Memory B cell (primary cell): ENCODE data around the gene P2RX1.

ENCODE experiments used
- ATAC-seq: fragments of 150-1000 bp; cut with Tn5 transposase; 2 replicates; pipeline ENCODE4 v1.10.0; 2021; ENCODE audit warnings: low read depth, mild to moderate bottlenecking, moderate library complexity
- DNase-seq, 2 donors: peaks; one replicate each; pipeline ENCODE4 v3.0.0; 2022; ENCODE audit warnings: low spot score in 2 of 2
- H3K27ac Mint-ChIP-seq: one replicate; pipeline ENCODE4 v1.8.0; 2022; ENCODE audit warnings: mild to moderate bottlenecking, moderate library complexity, mixed read lengths
- H3K27me3 Mint-ChIP-seq: one replicate; pipeline ENCODE4 v1.8.0; 2022; ENCODE audit warnings: mixed read lengths
- H3K36me3 Mint-ChIP-seq: one replicate; pipeline ENCODE4 v1.8.0; 2022; ENCODE audit warnings: mild to moderate bottlenecking, mixed read lengths
- H3K4me1 Mint-ChIP-seq: one replicate; pipeline ENCODE4 v1.8.0; 2022; ENCODE audit warnings: mixed read lengths
- H3K4me3 Mint-ChIP-seq: one replicate; pipeline ENCODE4 v1.8.0; 2022; ENCODE audit warnings: mild to moderate bottlenecking, moderate library complexity, mixed read lengths
- H3K9me3 Mint-ChIP-seq: one replicate; pipeline ENCODE4 v1.8.0; 2022; ENCODE audit warnings: mixed read lengths

P2RX1 gene

GRCh38 chr17:3912827-3913226 is 3.4 kb downstream of the P2RX1 start:
- ATAC-seq (no peak), DNase-seq (no peak)
- Mint-ChIP-seq H3K27me3 (no peaks in the 10 kb centered on the region), H3K4me1 (peaks cover 56% of the 10 kb centered on the region), H3K27ac (peak overlapping the region; percentile 97), H3K36me3 (no peaks in the 10 kb centered on the region), H3K4me3 (no peak overlapping the region), H3K9me3 (no peaks in the 10 kb centered on the region)

- DNase-seq (peak; percentile 71 to 88), ATAC-seq (peak; percentile 75)
- Mint-ChIP-seq H3K9me3 (no peaks in the 10 kb centered on the region), H3K36me3 (no peaks in the 10 kb centered on the region), H3K27me3 (no peaks in the 10 kb centered on the region), H3K27ac (peak overlapping the region; percentile 97), H3K4me3 (peak overlapping the region; percentile 55), H3K4me1 (peaks cover 50% of the 10 kb centered on the region)
These were observed 4.8 kb downstream of the P2RX1 start for GRCh38 chr17:3911271-3912053.

- ATAC-seq (no peak), DNase-seq (no peak)
- peak overlapping the region; percentile 61 for H3K4me3 Mint-ChIP-seq
These were observed 5.6 kb downstream of the P2RX1 start for GRCh38 chr17:3910420-3911270.

GRCh38 chr17:3909257-3909656 is 7.0 kb downstream of the P2RX1 start:
- Mint-ChIP-seq H3K4me3 (no peak overlapping the region), H3K36me3 (no peaks in the 10 kb centered on the region), H3K4me1 (peaks cover 40% of the 10 kb centered on the region), H3K9me3 (no peaks in the 10 kb centered on the region), H3K27ac (peak overlapping the region; percentile 97), H3K27me3 (no peaks in the 10 kb centered on the region)
- ATAC-seq (no peak), DNase-seq (no peak)

More at GRCh38 chr17:3910420-3911270, 5.6 kb downstream of the P2RX1 start:
- H3K27ac Mint-ChIP-seq = peak overlapping the region; percentile 97
- H3K9me3 Mint-ChIP-seq = no peaks in the 10 kb centered on the region
- H3K27me3 Mint-ChIP-seq = no peaks in the 10 kb centered on the region
- H3K36me3 Mint-ChIP-seq = no peaks in the 10 kb centered on the region
- peaks cover 42% of the 10 kb centered on the region for H3K4me1 Mint-ChIP-seq

- Mint-ChIP-seq H3K27me3 (no peaks in the 10 kb centered on the region), H3K9me3 (no peaks in the 10 kb centered on the region), H3K27ac (peak overlapping the region; percentile 97), H3K4me1 (peaks cover 30% of the 10 kb centered on the region), H3K36me3 (no peaks in the 10 kb centered on the region), H3K4me3 (no peak overlapping the region)
- no peak for DNase-seq
- no peak for ATAC-seq
These were observed 8.6 kb downstream of the P2RX1 start for GRCh38 chr17:3907483-3908216.

GRCh38 chr17:3906881-3907280 is 9.4 kb downstream of the P2RX1 start:
- ATAC-seq (no peak), DNase-seq (no peak)
- Mint-ChIP-seq H3K4me3 (no peak overlapping the region), H3K4me1 (peaks cover 26% of the 10 kb centered on the region), H3K9me3 (no peaks in the 10 kb centered on the region), H3K36me3 (no peaks in the 10 kb centered on the region), H3K27me3 (no peaks in the 10 kb centered on the region), H3K27ac (no peak overlapping the region)

GRCh38 chr17:3905017-3905520 is 11.2 kb downstream of the P2RX1 start:
- peak; percentile 66 for ATAC-seq
- Mint-ChIP-seq H3K27me3 (no peaks in the 10 kb centered on the region), H3K9me3 (no peaks in the 10 kb centered on the region), H3K4me1 (peaks cover 10% of the 10 kb centered on the region), H3K4me3 (no peak overlapping the region), H3K27ac (no peak overlapping the region), H3K36me3 (no peaks in the 10 kb centered on the region)
- peak in 1 of 2 donors; percentile 56 for DNase-seq

- Mint-ChIP-seq H3K36me3 (no peaks in the 10 kb centered on the region), H3K9me3 (no peaks in the 10 kb centered on the region), H3K27ac (no peak overlapping the region), H3K27me3 (no peaks in the 10 kb centered on the region), H3K4me3 (peak overlapping the region; percentile 14), H3K4me1 (peaks cover 10% of the 10 kb centered on the region)
- DNase-seq (peak in 1 of 2 donors; percentile 46), ATAC-seq (peak; percentile 68)
These were observed 11.8 kb downstream of the P2RX1 start for GRCh38 chr17:3904501-3904900.

- H3K4me1 Mint-ChIP-seq = peaks cover 10% of the 10 kb centered on the region
- H3K36me3 Mint-ChIP-seq = no peaks in the 10 kb centered on the region
- H3K27me3 Mint-ChIP-seq = no peaks in the 10 kb centered on the region
- DNase-seq (no peak), ATAC-seq (no peak)
- H3K27ac Mint-ChIP-seq = peak overlapping the region; percentile 45
- no peaks in the 10 kb centered on the region for H3K9me3 Mint-ChIP-seq
- H3K4me3 Mint-ChIP-seq = no peak overlapping the region
These were observed 12.4 kb downstream of the P2RX1 start for GRCh38 chr17:3903881-3904290.

- Mint-ChIP-seq H3K4me1 (peaks cover 11% of the 10 kb centered on the region), H3K9me3 (no peaks in the 10 kb centered on the region), H3K36me3 (no peaks in the 10 kb centered on the region), H3K4me3 (no peak overlapping the region), H3K27ac (peak overlapping the region; percentile 45), H3K27me3 (no peaks in the 10 kb centered on the region)
- no peak for DNase-seq
- no peak for ATAC-seq
These were observed 13.0 kb downstream of the P2RX1 start for GRCh38 chr17:3903051-3903825.

- no peak for DNase-seq
- Mint-ChIP-seq H3K4me1 (peaks cover 9% of the 10 kb centered on the region), H3K4me3 (no peak overlapping the region), H3K36me3 (no peaks in the 10 kb centered on the region), H3K27me3 (no peaks in the 10 kb centered on the region), H3K27ac (peak overlapping the region; percentile 54), H3K9me3 (no peaks in the 10 kb centered on the region)
- ATAC-seq = no peak
These were observed 15.6 kb downstream of the P2RX1 start for GRCh38 chr17:3900646-3901045.

GRCh38 chr17:3897731-3898130 is 18.5 kb downstream of the P2RX1 start:
- Mint-ChIP-seq H3K36me3 (no peaks in the 10 kb centered on the region), H3K4me3 (no peak overlapping the region), H3K4me1 (peaks cover 18% of the 10 kb centered on the region), H3K27me3 (no peaks in the 10 kb centered on the region), H3K27ac (no peak overlapping the region), H3K9me3 (no peaks in the 10 kb centered on the region)
- DNase-seq (no peak), ATAC-seq (no peak)

- ATAC-seq = no peak
- no peak overlapping the region for H3K4me3 Mint-ChIP-seq
- H3K9me3 Mint-ChIP-seq = no peaks in the 10 kb centered on the region
- H3K27ac Mint-ChIP-seq = no peak overlapping the region
- DNase-seq = no peak
- H3K4me1 Mint-ChIP-seq = peaks cover 21% of the 10 kb centered on the region
- no peaks in the 10 kb centered on the region for H3K36me3 Mint-ChIP-seq
- H3K27me3 Mint-ChIP-seq = no peaks in the 10 kb centered on the region
These were observed 19.4 kb downstream of the P2RX1 start for GRCh38 chr17:3896968-3897235.
